GM19372 (cell line): Measurements from ENCODE around the gene TGFB2.
A peak's percentile ranks its signal among the peaks of the same experiment; 100 is the strongest.

ENCODE experiments used
- ATAC-seq: cut with Tn5 transposase; IDR thresholded peaks from one replicate; pipeline ENCODE4 v1.9.1; 2021; ENCODE audit warnings: mild to moderate bottlenecking, low read depth, moderate library complexity; ENCODE audit not compliant: unreplicated experiment

TGFB2 gene

DNA sequence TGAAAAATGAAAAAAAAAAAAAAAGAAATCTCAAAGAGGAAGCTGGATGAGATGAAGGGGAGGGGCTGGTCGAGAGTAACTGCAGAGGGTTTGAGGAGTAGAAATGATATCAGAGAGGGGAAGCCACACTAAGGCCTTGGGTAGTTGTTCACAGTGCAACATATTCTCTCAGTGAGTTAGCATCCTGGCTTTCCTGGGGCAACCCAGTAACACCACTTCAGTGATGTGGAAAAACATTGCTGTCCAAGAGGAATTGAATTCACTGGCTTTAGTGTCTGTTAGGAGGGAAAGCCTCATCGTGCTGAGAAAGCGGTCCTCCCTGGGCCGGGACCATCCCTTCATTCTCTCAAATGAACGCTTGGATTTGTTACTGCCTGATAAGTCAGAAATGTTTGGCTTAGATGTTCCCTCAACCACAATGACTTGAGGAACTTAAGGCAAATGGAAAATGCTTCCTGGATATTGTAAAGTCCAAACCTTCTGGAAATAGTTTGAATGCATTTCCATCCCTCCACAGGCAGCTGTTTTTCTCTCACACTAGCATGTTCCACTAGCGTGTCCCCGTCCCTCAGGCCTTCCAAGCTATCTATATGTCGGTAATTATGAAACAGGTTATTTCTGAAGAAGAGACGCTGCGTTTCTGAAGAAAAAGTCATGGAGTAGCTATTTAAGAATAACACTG is 12.2 kb downstream of the TGFB2 start:
- ATAC-seq = no peak

DNA sequence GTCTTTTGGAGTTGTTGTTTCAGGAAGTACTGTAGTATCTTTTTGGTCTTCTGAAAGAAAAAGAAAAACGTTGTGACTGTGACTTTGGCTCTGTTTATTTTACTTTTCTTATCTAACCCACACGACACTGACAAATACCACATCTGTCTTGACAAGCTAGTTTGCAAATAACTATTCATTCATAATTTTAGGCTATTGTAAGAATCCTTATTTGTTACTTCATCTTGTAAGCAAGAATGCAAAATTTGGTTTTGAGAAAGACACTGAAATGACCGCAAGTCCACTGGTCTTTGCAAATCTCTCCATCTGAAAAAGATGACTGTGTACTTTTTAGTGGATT is 12.7 kb downstream of the TGFB2 start:
- no peak for ATAC-seq

DNA sequence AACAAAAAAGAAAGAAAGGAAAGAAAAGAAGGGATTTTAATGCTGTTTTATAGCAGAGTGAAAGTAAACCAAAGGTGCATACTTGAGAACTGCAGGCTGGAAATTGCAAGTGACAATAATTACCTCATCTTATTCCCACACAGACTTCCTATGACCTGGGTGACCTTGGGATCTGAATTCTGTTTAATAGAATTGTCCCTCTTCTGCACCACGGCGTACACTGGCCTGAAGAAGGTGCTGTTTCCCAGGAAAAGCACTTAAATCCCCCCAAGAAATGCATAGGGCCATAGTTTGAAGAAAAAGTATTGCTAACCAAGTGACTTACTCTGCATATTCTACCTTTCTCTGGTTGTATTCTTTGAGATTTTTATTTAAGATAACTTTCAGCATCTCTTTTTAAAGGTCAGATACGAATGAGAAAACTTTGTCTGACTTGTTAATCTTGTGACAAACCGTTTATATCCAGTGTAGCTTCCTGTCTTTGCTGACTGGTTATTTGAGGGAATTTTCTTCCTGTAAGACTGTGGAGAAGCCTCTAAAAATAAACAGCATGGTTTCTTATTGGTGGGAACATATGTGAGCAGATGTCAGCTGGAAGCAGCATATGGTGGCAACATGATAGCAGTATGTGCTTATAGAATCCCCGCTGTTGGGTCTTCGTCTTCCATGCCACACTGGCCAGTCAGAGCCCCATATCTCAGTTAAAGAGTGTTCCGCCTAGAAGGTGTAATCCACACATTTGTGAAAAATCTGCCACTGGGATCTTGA is 16.3 kb downstream of the TGFB2 start:
- ATAC-seq = no peak

DNA sequence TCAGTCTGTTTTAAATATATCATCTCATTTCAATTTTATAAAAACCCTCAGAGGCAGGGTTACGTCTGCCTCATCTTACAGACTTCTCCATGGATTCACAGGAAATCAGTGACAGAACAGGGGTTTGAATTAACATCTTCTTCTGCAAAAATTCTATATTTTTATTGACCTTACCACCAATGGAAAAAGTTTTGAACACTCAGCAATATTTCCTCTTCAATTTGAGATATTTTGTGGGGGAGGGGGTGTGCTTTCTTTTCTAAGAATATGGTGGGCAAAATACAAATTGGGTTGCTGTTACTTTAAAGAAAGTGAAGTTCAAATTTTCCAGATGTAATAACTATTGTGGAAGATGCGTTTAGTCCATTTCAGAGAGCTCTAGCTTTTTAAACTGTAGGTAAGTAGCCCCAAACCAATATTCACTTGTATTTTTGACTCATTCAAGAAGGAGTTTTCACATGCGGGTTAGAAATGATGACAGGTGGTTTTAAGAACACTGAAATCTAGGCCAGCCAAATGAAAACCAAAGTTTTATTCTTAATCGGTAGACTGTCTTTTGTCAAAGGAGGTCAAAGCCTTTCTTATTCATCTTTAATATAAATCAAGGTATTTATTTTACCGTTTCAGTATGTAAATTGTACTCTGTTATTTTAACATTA is 17.4 kb downstream of the TGFB2 start:
- no peak for ATAC-seq

DNA sequence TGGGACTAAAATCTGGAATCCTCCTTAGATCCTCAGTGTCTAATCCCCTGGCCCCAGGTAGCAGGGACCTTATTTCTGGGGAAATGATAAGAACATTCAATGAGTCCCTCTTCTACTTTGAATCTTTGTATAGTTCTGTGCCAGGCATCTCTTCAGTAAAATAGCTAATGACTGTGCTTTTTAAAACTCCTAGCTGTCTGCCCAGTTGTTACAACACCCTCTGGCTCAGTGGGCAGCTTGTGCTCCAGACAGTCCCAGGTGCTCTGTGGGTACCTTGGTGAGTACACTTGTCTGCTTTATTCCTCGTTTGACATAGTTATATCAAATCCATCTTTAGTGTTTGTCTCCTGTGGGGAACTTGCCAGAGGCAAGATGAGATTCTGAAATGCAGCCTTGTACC is 18.0 kb downstream of the TGFB2 start:
- no peak for ATAC-seq

DNA sequence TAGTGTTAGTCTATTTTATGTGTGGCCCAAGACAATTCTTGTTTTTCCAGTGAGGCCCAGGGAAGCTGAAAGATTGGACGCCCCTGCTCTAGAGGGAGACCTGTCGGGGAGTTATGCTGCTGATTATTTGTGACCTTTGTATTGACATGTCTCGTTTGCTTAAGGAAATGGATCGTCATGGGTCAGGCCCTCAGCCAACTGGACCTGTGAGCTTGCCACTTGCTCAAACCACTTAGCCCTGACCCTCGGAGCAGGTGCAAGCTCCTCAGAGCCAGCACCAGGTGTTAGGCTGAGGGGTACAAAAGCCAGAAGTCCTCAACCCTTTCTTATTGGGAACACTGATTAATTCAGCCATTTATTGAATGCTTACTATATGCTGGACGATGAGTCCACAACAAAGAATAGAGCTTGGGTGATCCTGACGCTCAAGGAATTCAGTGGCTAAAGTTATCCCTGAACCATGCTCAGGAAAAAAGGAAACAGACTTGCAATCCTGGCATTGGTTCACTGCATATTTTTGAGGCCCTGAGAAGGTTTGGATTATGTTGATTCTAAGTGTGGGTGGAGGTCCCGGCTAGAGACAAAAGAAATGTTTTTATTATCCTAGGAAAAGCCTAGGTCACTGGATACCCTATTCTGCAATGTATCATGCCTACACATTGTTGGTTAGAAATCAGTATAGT is 19.0 kb downstream of the TGFB2 start:
- ATAC-seq = no peak

DNA sequence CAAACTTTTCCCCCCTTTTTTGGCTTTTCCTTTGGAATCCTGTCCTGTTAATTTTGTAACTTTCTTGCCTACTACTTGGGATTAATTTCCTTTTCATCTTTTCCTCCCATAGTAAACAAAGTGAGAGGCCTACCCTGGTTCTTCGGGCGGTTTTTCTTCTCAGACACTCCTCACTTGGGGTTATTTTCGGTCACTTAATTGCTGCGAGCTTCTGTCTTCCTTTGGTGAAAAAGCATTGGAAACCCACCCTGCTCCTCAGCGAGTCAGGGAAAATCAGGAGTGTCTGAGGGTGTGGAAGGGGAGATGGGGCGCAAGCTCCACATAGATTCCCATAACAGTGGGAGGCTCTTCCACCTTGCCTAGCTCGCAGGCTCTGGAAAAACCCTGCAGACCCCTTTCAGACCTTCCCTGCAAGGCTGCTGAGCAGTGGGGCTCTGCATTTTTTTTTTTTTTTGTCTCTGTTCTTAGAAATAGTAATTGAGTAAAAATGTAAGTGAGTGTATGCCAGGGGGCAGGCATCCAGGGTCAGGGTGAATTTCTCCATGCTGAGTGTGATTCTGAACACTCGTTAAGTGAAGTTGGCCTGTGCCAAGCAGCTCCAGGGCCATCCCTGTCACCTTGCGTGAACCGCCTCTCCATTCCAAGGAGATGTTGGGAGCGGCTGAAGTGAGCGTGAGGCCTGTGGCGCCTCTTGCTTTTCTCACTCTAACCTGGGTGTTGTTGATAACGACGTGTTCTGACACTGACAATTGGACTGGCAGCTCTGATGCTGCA is 20.3 kb downstream of the TGFB2 start:
- ATAC-seq = no peak

DNA sequence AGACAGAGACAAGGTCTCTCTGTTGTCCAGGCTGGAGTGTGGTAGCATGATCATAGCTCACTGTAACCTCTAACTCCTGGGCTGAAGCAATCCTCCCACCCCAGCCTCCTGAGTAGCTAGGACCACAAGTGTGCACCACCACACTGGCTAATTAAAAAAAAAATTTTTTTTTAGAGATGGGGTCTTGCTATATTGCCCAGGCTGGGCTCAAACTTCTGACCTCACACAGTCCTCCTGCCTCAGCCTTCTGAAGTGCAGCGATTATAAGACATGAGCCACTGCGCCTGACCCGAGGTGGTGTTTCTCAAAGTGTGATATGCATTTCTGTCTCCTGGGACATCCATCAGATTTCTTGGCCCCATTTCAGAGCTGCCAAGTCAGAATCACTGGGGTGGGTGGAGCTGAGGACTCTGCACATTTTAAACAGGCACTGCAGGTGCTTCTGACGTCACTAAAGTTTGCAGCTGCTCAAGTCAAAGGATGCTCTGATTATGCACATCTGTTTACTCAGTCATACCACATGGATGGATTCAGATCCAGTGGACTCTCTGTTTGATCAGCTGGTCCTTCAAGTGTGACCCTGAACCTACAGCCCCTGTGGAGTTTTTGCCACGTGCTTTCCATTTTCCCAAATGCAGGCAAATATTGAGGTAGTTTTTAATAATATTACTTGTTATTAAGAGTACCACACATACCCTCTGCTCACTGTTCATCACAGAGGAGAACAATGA is 21.4 kb downstream of the TGFB2 start:
- no peak for ATAC-seq

DNA sequence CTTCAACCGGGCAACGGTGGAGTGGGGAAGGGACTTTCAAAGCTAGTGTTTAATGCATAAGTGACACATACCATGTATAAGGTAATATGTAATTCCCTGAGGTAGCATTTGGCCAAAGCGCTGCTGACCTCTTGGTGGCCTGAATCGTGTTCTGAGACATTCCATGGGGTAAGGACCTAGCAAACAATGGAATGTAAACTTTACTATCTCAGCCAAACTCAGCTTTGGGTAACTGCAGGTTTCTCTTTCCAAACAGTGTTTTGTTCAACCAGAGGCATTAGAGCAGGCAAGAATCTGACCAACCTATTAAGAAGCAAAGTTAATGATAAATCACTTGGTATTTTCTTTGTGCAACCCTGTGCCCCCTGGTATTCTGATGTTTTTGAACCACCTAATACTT is 22.0 kb downstream of the TGFB2 start:
- no peak for ATAC-seq

DNA sequence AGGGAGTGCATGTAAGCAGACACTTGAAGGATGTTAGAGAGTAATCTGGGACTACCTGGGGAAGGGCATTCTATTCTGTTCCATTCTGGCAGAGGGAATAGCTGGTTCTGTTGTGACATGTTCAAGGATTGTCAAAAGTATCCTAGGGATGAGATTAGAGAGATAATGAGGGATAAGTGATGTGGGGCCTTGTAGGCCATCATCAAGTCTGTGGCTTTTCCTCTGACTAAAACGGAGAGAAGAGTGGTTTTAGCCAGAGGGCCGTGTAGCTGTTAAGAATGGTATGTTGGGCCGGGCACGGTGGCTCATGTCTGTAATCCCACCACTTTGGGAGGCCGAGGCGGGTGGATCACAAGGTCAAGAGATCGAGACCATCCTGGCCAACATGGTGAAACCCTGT is 23.6 kb downstream of the TGFB2 start:
- no peak for ATAC-seq

DNA sequence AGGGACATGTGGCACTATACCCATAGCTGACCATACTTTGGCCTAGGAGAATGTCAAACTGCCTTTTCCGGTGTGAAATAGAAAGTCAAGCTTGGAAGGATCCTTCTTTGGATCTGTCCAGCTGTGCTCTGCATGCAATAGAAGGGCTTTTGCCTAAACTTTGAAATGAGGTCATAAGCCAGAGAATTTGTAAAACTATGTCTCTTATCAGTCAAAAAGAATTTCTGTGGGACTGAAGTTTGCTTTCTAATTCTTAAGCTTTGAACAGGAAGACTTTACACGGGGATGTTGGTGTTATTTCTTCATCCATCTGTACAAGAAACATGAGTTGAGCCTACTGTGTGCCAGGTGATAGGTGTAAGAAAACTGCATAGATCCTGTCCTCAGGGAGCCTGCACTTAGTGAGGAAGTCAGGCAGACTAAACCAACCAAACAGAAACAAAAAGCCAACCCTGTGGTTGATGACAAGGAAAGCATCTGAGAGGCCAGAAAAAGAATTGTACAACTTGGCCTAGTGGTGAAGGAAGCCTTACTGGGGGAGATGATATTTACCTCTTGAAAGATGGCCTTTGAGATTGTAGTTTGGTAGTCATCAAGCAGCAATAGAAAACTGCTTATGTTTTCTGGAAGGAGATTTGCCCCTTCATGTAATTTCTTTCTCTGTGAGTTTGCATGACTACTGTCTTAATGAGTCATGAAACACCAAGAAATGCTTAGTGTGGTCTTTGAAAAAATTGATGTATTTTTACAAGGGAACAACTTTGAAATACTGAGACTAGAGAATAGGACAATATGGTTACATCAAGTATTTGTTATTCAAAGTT is 24.8 kb downstream of the TGFB2 start:
- no peak for ATAC-seq

DNA sequence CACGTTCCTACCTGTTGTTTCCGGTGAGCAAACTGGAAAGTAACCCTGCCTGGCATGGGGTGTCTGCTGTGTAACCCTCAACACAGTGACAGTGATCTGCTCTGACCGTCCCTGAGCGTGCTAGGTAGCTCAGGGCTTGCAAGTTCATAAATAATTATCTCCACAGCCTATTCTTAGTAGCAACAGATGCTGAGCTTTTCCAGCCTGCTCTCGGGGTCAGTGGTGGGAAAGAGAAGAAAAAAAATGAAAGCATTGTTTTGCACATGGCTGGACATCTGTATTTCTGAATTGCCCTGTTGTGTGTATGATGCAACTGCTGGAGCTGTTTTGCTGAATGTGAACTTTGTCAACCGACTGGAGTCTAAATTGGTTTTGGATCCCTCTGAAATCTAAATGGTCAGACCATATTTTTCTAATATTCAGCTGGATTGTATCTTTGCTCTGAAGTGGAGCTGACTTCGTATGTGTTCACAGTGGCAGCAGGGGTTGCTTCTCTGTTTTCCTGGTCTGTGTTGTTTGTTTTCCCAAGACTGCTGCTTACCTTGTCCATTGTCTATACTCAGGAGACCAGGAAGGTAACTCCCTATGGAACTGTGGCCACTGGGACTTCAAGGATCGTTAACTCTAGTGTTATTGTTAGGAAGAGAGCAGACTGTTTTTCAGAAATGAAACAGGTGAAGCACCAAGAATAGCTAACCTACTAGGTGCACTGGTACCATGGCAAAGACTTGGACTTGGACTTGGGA is 27.0 kb downstream of the TGFB2 start:
- ATAC-seq = no peak

DNA sequence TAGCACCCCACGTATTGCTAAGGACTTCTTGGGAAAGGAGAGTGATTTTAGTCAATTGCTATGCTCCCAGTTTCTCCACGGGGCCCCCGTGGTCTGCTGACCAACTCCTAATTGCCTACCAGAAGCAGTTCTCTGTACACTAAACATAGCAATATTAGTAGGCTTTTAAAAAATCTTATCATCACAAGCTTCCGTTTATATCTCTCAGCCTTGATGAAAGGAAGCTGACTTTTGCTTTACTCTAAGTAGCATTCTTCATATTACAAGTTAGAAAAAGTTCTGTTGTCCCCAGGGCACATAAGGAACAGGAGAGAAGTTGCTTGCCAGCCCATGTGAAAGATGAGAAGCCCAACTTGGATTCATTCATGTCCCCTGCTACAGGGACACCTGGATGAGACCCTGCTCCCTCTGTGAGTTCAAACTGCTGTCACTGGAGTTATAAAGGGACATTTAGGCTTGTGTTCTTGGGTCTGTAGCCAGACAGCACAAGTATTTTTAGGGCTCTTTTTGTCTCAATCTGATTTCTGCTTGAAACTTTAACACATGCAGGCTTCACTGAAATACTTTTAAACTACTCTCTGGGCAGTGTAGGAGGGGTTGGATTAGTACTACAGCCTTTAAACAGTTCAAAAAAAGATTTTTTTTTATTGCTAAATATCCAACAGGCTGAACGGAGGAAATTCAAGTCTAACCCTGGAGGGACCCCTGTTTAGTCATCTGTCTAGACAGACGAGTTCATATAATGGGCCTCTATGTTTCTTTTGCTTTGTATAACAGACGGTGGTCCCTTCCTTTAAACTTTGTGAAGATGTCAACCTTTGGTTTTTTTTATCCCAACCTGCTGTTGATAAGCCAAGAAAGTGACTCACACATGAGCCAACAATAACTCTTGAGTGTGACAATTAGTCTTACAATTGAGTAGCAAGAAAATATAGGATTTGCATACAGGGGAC is 29.5 kb downstream of the TGFB2 start:
- ATAC-seq = no peak

DNA sequence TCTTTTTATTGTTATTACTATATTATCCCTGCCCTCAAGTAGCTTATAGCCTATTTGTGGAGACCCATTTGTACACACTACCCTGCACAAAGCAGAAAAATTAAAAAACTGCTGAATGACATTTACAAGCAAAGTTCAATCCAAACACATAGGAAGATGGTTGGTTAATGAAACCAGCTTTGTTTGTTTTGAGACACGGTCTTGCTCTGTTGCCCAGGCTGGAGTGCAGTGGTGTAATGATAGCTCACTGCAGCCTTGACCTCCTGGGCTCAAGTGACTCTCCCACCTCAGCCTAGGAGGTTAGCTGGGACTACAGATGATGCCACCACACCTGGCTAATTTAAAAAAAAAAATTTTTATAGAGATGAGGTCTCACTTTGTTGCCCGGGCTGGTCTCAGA is 31.6 kb downstream of the TGFB2 start:
- peak; percentile 2 for ATAC-seq

DNA sequence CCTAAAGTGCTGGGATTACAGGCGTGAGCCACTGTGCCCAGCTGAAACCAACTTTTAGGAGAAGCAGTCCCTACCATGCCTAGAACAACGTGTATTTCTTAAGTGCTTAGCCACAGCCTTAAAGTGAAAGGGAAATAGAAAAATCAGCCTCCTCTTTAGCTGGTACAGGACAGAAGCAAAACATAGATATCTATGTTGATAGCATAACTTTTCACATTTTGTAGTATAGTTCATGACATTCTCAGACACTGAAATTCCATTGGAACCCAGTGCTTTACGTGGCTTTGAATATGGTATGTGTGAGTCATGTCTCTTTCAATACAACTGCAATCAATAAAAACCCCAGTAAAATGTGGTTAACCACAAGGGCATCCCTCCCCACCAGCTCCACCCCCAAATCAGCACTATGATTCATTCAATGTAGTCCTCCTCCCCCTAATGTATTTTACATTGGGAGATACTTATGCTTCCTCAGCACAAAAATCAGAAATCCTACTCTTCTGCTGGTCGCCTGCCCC is 32.1 kb downstream of the TGFB2 start:
- ATAC-seq = peak; percentile 72

DNA sequence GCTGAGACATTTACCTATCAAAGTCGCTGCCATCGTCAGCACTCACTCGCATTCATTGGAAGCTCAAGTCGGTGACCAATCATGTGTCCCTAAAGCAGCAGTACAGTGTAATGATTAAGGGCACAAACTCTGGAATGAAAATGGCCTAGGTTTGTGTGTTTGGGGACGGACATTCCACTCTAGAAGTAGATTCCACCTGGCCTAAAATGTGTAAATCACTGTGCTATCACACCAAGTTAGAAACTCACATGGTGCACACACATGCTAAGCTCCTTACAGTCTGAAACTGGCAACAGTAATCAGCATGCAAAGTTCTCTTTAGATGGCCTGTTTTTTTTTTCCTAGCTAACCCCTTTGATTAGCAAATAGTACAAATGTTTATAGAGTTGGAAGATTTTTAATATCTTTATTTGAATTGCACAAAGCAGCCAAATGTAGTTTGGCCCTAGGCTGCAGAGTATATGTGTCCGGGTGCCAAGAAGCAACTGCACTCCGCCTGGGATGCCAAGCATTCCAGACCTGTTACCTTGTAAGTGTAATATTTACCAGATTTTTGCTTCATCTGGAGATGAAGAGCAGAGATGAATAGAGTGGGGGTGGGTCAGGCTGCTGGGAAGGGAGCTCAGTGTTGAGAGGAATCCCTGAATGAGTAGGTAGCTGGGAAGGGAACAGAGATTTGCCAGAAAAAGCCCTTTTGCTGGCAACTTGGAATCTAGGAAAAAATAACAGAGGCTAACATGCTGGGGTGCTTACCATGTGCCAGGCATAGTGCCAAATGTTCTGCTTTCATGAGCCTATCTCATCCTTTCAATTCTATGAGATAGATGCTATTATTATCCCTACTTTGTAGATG is 35.2 kb downstream of the TGFB2 start:
- ATAC-seq = no peak
